CD4-positive, alpha-beta T cell (primary cell): ENCODE data around the gene ALKBH5. TPM values are rescaled to one million over a fixed set of nuclear protein-coding genes. Genes with fewer than 3 reads are reported as not detected.

ENCODE experiments used
- ATAC-seq: fragments of 200-7000 bp; cut with Tn5 transposase; one replicate; pipeline ENCODE4 v1.10.0; 2022; ENCODE audit warnings: mild to moderate bottlenecking; ENCODE audit not compliant: poor library complexity
- CTCF ChIA-PET: fragments of 350-600 bp; sonication (Branson Sonifier 250); formaldehyde crosslinking; loops from one replicate; lab custom pipeline; 2021; ENCODE audit warnings: antibody characterized with exemption, inconsistent platforms; lab: Charles Lee
- POLR2A ChIA-PET: fragments of 350-600 bp; sonication (Branson Sonifier 250); formaldehyde crosslinking; loops from one replicate; lab custom pipeline; 2021; ENCODE audit warnings: antibody characterized with exemption, inconsistent platforms; lab: Charles Lee
- DNase-seq, 14 experiments: peaks; one replicate each; pipeline ENCODE4 v3.0.0-alpha.2; 2013 to 2020; ENCODE audit warnings: mixed read lengths in 2 of 14
- H3K27ac ChIP-seq, 2 donors: one replicate each; pipeline versions ENCODE4 v1.5.1 to v1.7.0; 2013; ENCODE audit warnings: low read length in 2 of 2, low read depth in 1 of 2, mild to moderate bottlenecking in 1 of 2
- H3K27me3 ChIP-seq, 2 experiments: 1 replicate in 1 of 2; 2 replicates in 1 of 2; pipeline versions ENCODE4 v1.6.1 to v1.7.0; 2013; ENCODE audit warnings: low read length in 2 of 2, control low read depth in 1 of 2, mild to moderate bottlenecking in 1 of 2, moderate library complexity in 1 of 2; ENCODE audit not compliant: insufficient read depth in 2 of 2, control insufficient read depth in 1 of 2
- H3K36me3 ChIP-seq: one replicate; pipeline ENCODE4 v1.6.1; 2013; ENCODE audit warnings: low read length, control low read depth; ENCODE audit not compliant: insufficient read depth
- H3K4me1 ChIP-seq: one replicate; pipeline ENCODE4 v1.6.1; 2013; ENCODE audit warnings: low read length, control low read depth; ENCODE audit not compliant: insufficient read depth
- H3K4me3 ChIP-seq: one replicate; pipeline ENCODE4 v1.5.1; 2013; ENCODE audit warnings: mild to moderate bottlenecking, low read length, moderate library complexity
- H3K9me3 ChIP-seq, 2 experiments: 1 replicate in 1 of 2; 2 replicates in 1 of 2; pipeline versions ENCODE4 v1.6.1 to v1.7.0; 2013; ENCODE audit warnings: low read length in 2 of 2, mild to moderate bottlenecking in 2 of 2, control low read depth in 1 of 2, moderate library complexity in 1 of 2; ENCODE audit not compliant: control insufficient read depth in 1 of 2, insufficient read depth in 1 of 2
- H3K27ac Mint-ChIP-seq: one replicate; pipeline ENCODE4 v1.8.0; 2020; ENCODE audit warnings: mixed read lengths
- H3K27me3 Mint-ChIP-seq: one replicate; pipeline ENCODE4 v1.8.0; 2021; ENCODE audit warnings: mixed read lengths
- H3K36me3 Mint-ChIP-seq: one replicate; pipeline ENCODE4 v1.8.0; 2021; ENCODE audit warnings: low read depth, mixed read lengths
- H3K4me1 Mint-ChIP-seq: one replicate; pipeline ENCODE4 v1.8.0; 2021; ENCODE audit warnings: low read depth, mixed read lengths
- H3K4me3 Mint-ChIP-seq: one replicate; pipeline ENCODE4 v1.8.0; 2020; ENCODE audit warnings: mild to moderate bottlenecking, mixed read lengths
- H3K9me3 Mint-ChIP-seq: one replicate; pipeline ENCODE4 v1.8.0; 2020; ENCODE audit warnings: mixed read lengths
- CTCF ChIP-seq: fragments of 200-600 bp; IDR thresholded peaks from one replicate; pipeline ENCODE4 v1.8.0; 2022; ENCODE audit warnings: antibody characterized with exemption, mild to moderate bottlenecking
- intact Hi-C, 2 experiments: fragments of 100-400 bp; cut with DNase I in 1 of 2; cut with micrococcal nuclease in 1 of 2; formaldehyde crosslinking; loops; one replicate each; pipeline versions ENCODE4 v1.15.1 to v1.9.0; 2023 to 2025; cut with DNase I, micrococcal nuclease
- total RNA-seq, 174 experiments: library from RNA in 2 of 174; stranded (reverse) in 2 of 174; gene quantifications; one replicate each; pipeline ENCODE4 v1.2.3 and lab custom pipeline; 2021 to 2026

The ALKBH5 gene
- total RNA-seq, 2 experiments from 2014 or later = 117 to 119 TPM

GRCh38 chr17:18158022-18158600, 25.5 kb upstream of the ALKBH5 start:
- intact Hi-C loops = loop anchor here (1.0 kb wide), 1 partner anchor 25 kb away; the partner anchor contains the start of gene ALKBH5 (in 2 of the 2)
- ATAC-seq (peak; percentile 93), DNase-seq (peak; percentile 90 to 98 (median 94))
- ChIA-PET POLR2A (interaction anchor here (0.6 to 1.1 kb wide), 4 partner anchors 25 to 156 kb away, joined by 3 to 17 read pairs (median 4); partner anchors contain the start of genes ALKBH5, SMCR8 and TOP3A), CTCF (no interaction called here)
- Histone ChIP-seq H3K36me3 (no peaks in the 10 kb centered on the region), H3K27ac (peak overlapping the region; percentile 36 to 61), H3K27me3 (no peaks in the 10 kb centered on the region), H3K4me1 (peaks cover 25% of the 10 kb centered on the region), H3K4me3 (peak overlapping the region; percentile 62), H3K9me3 (no peaks in the 10 kb centered on the region)
- peak overlapping the region; percentile 81 for H3K27ac Mint-ChIP-seq
- no peaks in the 10 kb centered on the region for H3K27me3 Mint-ChIP-seq
- H3K4me3 Mint-ChIP-seq = peak overlapping the region; percentile 85
- no peak for TF ChIP-seq CTCF
- H3K36me3 Mint-ChIP-seq = no peaks in the 10 kb centered on the region
- H3K9me3 Mint-ChIP-seq = no peaks in the 10 kb centered on the region
- H3K4me1 Mint-ChIP-seq = peaks cover 26% of the 10 kb centered on the region

GRCh38 chr17:18159551-18160120, 24.0 kb upstream of the ALKBH5 start:
- Histone ChIP-seq H3K27ac (no peak overlapping the region), H3K4me1 (peaks cover 15% of the 10 kb centered on the region), H3K4me3 (no peak overlapping the region), H3K27me3 (no peaks in the 10 kb centered on the region), H3K9me3 (no peaks in the 10 kb centered on the region), H3K36me3 (no peaks in the 10 kb centered on the region)
- ChIA-PET CTCF (no interaction called here), POLR2A (no interaction called here)
- Mint-ChIP-seq H3K27me3 (no peaks in the 10 kb centered on the region), H3K4me1 (peaks cover 15% of the 10 kb centered on the region), H3K4me3 (peak overlapping the region; percentile 42), H3K36me3 (no peaks in the 10 kb centered on the region), H3K9me3 (no peaks in the 10 kb centered on the region), H3K27ac (peak overlapping the region; percentile 56)
- intact Hi-C loops = loop anchor here in 1 of 2 experiments (2.0 kb wide), 1 partner anchor 19 kb away; no protein-coding TSS in a partner anchor
- no peak for ATAC-seq
- no peak for TF ChIP-seq CTCF
- no peak for DNase-seq

GRCh38 chr17:18160128-18160856, 23.3 kb upstream of the ALKBH5 start:
- Mint-ChIP-seq H3K9me3 (no peaks in the 10 kb centered on the region), H3K27ac (peak overlapping the region; percentile 56)
- CTCF ChIA-PET = no interaction called here

More at GRCh38 chr17:18160128-18160856, 23.3 kb upstream of the ALKBH5 start:
- Histone ChIP-seq H3K9me3 (no peaks in the 10 kb centered on the region), H3K36me3 (no peaks in the 10 kb centered on the region), H3K27ac (no peak overlapping the region), H3K27me3 (no peaks in the 10 kb centered on the region), H3K4me1 (peaks cover 15% of the 10 kb centered on the region), H3K4me3 (no peak overlapping the region)
- DNase-seq = no peak
- peak overlapping the region; percentile 42 for H3K4me3 Mint-ChIP-seq
- no peak for ATAC-seq
- H3K36me3 Mint-ChIP-seq = no peaks in the 10 kb centered on the region
- intact Hi-C loops = loop anchor here in 1 of 2 experiments (2.0 kb wide), 1 partner anchor 19 kb away; no protein-coding TSS in a partner anchor
- peaks cover 15% of the 10 kb centered on the region for H3K4me1 Mint-ChIP-seq
- TF ChIP-seq CTCF = no peak
- H3K27me3 Mint-ChIP-seq = no peaks in the 10 kb centered on the region
- POLR2A ChIA-PET = no interaction called here
